ENCODE data around the gene DCLK2. TPM values are rescaled to one million over a fixed set of nuclear protein-coding genes. Genes with fewer than 3 reads are reported as not detected.
A peak's percentile ranks its signal among the peaks of the same experiment; 100 is the strongest.

DCLK2 gene
- polyA plus RNA-seq, 1 donor from 2014 or later = 134 TPM

DNA sequence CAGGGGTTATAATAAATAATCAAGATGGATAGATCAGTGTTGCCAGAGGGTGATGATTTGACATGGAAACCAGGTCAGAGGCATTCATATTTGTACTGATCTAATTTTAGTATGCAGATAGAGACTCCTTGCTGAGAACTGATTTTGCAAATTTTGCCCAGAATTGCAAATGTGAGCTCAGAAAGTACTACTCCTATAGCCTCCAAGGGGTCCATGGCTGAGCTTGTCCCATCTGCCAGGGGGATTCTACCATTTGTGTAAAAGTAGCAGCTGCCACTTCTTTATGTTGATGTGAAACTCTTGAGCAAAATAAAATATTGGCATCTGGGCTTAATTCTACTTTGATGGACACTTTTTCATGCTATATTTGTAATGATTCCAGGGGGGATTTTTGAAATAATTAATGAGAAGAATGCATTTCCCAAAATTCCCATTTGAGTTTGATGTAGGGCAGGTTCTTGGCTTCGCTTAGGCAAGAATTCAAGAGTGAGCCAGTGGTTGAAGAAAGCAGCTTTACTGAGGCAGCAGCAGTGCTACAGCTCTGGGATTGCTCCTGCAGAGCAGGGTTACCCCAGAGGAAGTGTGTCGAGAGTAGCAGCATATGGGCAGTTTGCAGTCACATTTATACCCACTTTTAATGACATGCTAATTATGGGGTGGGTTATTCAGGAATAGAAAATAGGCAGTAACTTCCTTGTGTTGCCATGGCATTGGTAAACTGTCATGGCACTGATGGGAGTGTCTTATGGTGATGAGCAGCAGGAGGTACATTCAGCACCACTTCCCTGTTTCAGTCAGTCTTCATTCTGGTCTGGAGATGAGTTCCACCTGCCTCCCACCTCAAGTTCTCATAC, 38.7 kb upstream of the DCLK2 start:
- no peaks in the 10 kb centered on the region for H4K20me1 ChIP-seq (ENCODE audit: insufficient read depth)
- no peak overlapping the region for H2AFZ ChIP-seq (ENCODE audit: low read depth, low read length)
- H3K9me3 ChIP-seq (ENCODE audit: low read length) = peaks cover 5% of the 10 kb centered on the region
- H3K27me3 ChIP-seq (ENCODE audit: insufficient read depth, low read depth, low read length) = no peaks in the 10 kb centered on the region
- TF ChIP-seq POLR2AphosphoS5 (IDR thresholded peaks at IDR 0.05) (peak; percentile 15), EZH2 (IDR thresholded peaks at IDR 0.05; ENCODE audit: borderline replicate concordance, insufficient read depth, low read length, poor library complexity, severe bottlenecking) (no peak)
- peak overlapping the region; percentile 33 for H3K4me3 ChIP-seq (ENCODE audit: low read length)
- no peaks in the 10 kb centered on the region for H3K9me2 ChIP-seq (ENCODE audit: insufficient read depth, low read length)
- H3K9ac ChIP-seq (ENCODE audit: low read length) = no peak overlapping the region
- no peaks in the 10 kb centered on the region for H3K79me2 ChIP-seq (replicated peaks; ENCODE audit: insufficient read depth, low read length)
- H3K4me2 ChIP-seq (ENCODE audit: low read length) = peak overlapping the region; percentile 35
- H3F3A ChIP-seq (ENCODE audit: insufficient read depth, low read length, poor library complexity, severe bottlenecking) = no peaks in the 10 kb centered on the region
- no peak overlapping the region for H3K27ac ChIP-seq (ENCODE audit: low read length)
- H3K36me3 ChIP-seq (ENCODE audit: insufficient read depth, low read length) = no peaks in the 10 kb centered on the region

GRCh38 chr4:150044517-150044916, 33.7 kb upstream of the DCLK2 start:
- Histone ChIP-seq H3K4me3 (ENCODE audit: low read length) (no peak overlapping the region), H3K9me3 (ENCODE audit: low read length) (no peaks in the 10 kb centered on the region), H3K27ac (ENCODE audit: low read length) (no peak overlapping the region), H3K36me3 (ENCODE audit: insufficient read depth, low read length) (no peaks in the 10 kb centered on the region), H3K27me3 (ENCODE audit: insufficient read depth, low read depth, low read length) (no peaks in the 10 kb centered on the region), H2AFZ (ENCODE audit: low read depth, low read length) (no peak overlapping the region), H3K9me2 (ENCODE audit: insufficient read depth, low read length) (no peaks in the 10 kb centered on the region), H3K4me2 (ENCODE audit: low read length) (no peak overlapping the region), H3K79me2 (replicated peaks; ENCODE audit: insufficient read depth, low read length) (no peaks in the 10 kb centered on the region), H3F3A (ENCODE audit: insufficient read depth, low read length, poor library complexity, severe bottlenecking) (no peaks in the 10 kb centered on the region), H4K20me1 (ENCODE audit: insufficient read depth) (no peaks in the 10 kb centered on the region), H3K9ac (ENCODE audit: low read length) (no peak overlapping the region)
- no peak for TF ChIP-seq POLR2AphosphoS5 (IDR thresholded peaks at IDR 0.05)

DNA sequence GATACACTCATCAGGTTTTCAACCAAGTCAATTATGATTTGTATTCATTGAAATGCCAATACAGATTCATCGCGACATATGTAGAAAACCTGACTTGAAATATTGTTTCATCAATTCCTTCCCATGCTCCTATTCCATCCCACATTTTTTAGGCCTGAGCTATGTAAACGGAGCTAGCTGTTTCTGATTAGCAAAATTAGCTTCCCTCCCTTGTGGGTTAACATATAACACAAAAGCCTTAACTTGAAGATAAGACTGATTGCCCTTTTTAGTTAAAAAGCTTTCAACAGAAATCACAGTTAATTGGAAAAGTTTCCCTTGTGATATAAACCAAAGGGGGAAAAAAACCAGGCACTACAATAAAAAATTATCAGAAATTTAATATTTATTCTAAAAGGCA, 32.8 kb upstream of the DCLK2 start:
- Histone ChIP-seq H3K4me3 (ENCODE audit: low read length) (no peak overlapping the region), H3K79me2 (replicated peaks; ENCODE audit: insufficient read depth, low read length) (no peaks in the 10 kb centered on the region), H3K4me2 (ENCODE audit: low read length) (no peak overlapping the region), H2AFZ (ENCODE audit: low read depth, low read length) (no peak overlapping the region), H3K36me3 (ENCODE audit: insufficient read depth, low read length) (no peaks in the 10 kb centered on the region), H3K9me3 (ENCODE audit: low read length) (no peaks in the 10 kb centered on the region), H3K27ac (ENCODE audit: low read length) (no peak overlapping the region), H3K9ac (ENCODE audit: low read length) (no peak overlapping the region), H3F3A (ENCODE audit: insufficient read depth, low read length, poor library complexity, severe bottlenecking) (no peaks in the 10 kb centered on the region), H3K9me2 (ENCODE audit: insufficient read depth, low read length) (no peaks in the 10 kb centered on the region), H3K27me3 (ENCODE audit: insufficient read depth, low read depth, low read length) (no peaks in the 10 kb centered on the region), H4K20me1 (ENCODE audit: insufficient read depth) (no peaks in the 10 kb centered on the region)
- TF ChIP-seq POLR2AphosphoS5 (IDR thresholded peaks at IDR 0.05) (no peak), SMC3 (conservative IDR thresholded peaks at IDR 0.05; ENCODE audit: poor library complexity) (no peak), TAF1 (IDR thresholded peaks at IDR 0.05; ENCODE audit: low read depth) (no peak), RAD21 (conservative IDR thresholded peaks at IDR 0.05) (no peak), REST (IDR thresholded peaks at IDR 0.05; ENCODE audit: borderline replicate concordance) (no peak), EZH2 (IDR thresholded peaks at IDR 0.05; ENCODE audit: borderline replicate concordance, insufficient read depth, low read length, poor library complexity, severe bottlenecking) (no peak), EP300 (conservative IDR thresholded peaks at IDR 0.05; ENCODE audit: poor library complexity, severe bottlenecking) (no peak), MXI1 (conservative IDR thresholded peaks at IDR 0.05; ENCODE audit: poor library complexity, severe bottlenecking) (no peak)
- TF ChIP-seq, protein P1, sequence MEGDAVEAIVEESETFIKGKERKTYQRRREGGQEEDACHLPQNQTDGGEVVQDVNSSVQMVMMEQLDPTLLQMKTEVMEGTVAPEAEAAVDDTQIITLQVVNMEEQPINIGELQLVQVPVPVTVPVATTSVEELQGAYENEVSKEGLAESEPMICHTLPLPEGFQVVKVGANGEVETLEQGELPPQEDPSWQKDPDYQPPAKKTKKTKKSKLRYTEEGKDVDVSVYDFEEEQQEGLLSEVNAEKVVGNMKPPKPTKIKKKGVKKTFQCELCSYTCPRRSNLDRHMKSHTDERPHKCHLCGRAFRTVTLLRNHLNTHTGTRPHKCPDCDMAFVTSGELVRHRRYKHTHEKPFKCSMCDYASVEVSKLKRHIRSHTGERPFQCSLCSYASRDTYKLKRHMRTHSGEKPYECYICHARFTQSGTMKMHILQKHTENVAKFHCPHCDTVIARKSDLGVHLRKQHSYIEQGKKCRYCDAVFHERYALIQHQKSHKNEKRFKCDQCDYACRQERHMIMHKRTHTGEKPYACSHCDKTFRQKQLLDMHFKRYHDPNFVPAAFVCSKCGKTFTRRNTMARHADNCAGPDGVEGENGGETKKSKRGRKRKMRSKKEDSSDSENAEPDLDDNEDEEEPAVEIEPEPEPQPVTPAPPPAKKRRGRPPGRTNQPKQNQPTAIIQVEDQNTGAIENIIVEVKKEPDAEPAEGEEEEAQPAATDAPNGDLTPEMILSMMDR (IDR thresholded peaks at IDR 0.05; ENCODE audit: poor library complexity, severe bottlenecking) = no peak
